ENCODE data around the gene SSR1.

Gene SSR1

DNA sequence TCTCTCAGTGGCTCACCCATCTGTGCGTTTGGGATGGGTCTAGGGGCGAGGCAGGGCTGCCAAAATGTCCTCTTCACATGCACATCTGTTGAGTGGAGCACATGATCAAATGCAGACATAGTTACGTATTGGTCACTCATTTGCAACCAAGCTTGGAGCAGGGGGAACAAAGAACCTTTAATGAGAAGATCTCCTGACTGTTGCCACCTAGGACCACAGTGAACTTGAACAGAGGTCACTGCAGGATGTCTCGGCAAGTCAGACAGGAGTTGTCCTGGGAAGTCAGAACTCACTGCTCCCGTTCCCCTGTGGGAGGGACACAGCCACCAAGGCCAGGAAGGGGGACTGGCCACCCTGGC is 73.4 kb downstream of the SSR1 start:
- DNase-seq (ENCODE audit: low read depth): no peak

DNA sequence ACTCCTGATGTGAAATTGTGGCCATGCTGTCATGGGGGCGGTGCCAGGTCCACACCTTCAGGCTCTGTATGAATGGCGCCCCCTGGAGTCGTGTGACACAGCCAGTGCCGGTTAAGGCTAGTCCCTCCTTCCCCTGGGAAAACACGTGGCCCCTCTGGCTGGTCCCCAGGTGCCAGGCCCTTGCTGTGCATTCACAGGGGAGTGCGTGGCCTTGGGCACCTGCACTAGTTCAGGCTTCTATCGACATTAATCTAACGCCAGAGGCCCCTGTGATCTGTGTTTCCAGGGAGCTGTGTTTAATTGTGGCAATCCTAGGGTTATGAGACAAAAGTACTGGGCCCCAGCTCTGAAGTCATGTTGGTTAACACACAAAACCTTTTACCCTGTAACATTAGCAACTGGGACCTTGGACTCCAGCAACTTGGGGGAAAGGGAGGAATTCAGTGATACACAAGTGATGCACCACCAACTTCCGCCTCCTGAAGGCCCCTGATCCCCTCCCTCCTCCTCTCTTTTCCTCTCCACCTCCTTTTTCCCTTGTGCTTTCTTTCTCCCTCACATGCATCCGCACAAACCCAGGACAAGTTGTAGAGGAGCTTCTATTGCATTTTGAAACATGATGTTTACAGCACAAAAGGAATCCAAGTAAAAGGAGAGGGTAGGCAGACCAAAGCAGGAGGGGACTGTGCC is 74.0 kb downstream of the SSR1 start:
- DNase-seq (ENCODE audit: low read depth): no peak

DNA sequence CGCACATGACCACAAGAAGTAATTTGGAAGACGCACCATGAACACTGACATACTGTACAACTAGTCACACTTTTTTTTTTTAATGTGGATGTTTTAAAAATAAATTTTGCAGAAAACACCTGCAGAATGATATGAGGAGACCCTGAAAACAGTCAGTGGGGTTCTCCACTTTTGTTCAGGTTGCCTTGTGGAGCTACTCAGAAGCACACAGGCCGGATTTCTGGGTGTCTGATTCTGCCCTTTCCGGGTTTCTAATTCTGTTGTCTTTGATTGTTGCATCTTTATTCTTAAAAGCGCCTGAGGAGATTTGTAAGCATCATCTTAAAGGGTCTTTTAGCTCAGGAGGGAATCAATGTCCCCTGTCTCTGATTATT is 74.5 kb downstream of the SSR1 start:
- no peak for DNase-seq (ENCODE audit: low read depth)

DNA sequence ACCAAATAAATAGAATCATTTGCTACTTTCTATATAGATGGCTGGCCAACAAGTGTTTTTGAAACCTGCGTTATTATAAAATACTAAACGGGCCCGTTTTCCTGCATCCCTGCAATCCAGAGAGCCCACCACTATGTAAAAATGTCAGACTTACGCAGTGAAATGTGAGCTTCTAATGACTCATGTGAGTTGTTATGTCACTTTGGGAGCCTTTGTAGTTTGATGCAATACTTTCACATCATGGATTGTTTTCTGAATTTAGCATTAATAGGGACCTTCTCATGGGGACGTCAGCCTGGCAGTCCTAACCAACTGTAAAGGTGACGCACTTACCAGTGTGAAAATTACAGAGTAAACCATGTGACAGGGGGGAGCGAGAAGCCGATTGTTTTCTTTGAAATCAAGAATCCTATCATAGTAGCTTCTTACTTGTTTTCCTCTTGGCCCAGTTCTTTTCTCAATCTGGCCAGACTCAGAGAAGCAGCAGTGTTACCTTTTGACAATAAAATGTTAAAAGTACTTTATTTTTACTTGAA is 75.3 kb downstream of the SSR1 start:
- DNase-seq (ENCODE audit: low read depth): no peak

DNA sequence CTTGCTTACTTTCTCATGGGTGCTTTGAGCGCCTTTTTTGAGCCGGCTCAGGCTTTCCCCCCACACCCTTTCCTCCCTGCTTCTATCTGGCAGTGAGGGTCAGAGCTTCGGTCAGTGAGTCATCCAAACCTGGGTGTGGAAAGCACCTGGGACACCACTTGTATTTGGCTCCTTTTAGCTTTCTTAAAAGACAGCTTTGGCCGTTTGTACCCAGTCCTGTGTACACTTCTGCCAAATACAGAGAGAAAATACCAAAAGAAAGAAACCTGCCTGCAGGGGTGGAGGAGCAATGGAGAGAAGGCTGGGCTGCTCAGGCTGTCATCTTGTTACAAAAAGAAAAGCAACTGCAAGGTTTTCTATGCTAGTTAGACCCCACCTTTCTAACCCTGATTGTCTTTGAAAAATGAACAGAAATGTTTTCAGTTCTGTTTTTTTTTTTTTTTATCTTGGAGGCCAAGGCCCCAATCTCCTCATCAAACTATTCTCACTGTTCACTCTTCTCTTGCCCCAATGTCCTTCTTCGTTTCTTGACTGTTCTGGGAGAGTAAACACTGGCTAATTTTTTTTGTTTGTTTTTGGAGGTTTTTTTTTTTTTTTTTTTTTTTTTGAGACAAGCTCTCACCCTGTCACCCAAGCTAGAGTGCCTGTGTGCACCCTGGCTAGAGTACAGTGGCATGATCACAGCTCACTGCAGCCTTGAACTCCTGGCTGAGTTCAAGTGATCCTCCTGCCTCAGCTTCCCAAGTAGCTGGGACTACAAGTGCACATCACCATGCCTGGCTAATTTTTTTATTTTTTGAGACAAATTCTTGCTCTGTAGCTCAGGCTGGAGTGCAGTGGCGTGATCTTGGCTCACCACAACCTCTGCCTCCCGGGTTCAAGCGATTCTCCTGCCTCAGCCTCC is 76.4 kb downstream of the SSR1 start:
- DNase-seq (ENCODE audit: low read depth): no peak

DNA sequence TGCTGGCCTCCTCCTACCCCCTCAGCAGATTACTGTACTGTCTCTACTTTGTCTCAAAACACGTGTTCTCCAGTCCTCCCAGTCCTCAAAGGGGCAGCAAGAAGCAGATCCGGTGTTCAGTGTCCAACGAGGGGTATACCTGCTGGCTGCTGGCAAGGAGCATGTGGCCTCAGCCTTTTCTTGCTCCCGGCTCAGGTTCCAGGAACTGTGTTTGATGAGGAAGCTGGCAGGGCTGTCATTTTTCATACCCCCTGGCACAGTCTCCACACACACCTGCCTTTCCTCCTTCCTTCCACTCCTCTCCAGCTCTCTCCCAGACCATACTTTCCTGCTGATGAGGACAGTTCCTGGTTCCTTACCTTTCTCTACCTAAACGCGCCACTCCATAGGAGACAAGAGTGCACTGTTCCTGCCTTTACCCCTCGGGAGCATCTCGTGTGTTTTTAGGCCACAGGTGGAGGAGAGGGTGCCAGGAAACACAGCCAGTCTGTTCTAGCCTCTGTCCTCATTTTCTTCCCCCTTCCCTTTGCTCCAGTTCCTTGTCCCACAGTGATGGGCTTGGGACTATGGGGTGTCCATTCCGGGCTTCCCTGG is 77.2 kb downstream of the SSR1 start:
- DNase-seq (ENCODE audit: low read depth): no peak

DNA sequence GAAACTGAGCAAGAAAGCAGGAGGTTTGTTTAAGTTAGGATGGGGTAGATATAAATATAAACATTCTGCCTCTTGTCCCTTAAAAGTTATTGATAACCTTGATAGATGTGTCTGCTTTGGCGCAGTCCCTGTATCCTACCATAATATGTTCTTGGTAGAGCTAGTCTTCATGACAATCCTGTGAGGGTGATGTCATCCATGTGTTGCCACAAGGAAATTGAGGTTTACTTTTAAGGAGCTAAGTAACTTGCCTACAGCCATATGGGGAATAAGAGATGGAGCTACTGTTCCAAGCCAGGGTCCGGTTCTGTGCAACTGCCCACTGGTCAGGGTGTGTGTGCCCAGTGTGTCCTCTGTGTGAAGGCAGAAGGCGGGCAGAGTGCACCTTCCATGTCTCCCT is 78.5 kb downstream of the SSR1 start:
- no peak for DNase-seq (ENCODE audit: low read depth)

DNA sequence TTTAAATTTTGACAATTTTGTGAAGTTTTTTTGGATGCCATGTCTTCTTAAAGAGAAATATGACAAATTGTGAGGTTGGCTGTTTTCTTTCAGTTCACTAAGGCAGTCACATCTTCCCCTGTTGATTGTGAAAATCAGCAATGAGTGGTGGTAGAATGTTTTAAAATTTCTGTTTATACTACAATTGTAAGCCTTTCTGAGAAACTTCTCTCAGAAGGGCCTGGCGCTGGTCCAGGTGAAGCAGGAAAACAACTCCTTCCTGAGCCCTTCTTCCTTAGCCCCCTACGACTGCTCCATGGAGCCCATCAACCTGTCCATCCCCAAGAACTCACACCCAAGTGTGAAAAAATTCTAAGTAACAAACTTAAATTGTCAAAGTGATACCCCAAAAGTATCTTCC is 80.6 kb downstream of the SSR1 start:
- DNase-seq (ENCODE audit: low read depth): no peak

DNA sequence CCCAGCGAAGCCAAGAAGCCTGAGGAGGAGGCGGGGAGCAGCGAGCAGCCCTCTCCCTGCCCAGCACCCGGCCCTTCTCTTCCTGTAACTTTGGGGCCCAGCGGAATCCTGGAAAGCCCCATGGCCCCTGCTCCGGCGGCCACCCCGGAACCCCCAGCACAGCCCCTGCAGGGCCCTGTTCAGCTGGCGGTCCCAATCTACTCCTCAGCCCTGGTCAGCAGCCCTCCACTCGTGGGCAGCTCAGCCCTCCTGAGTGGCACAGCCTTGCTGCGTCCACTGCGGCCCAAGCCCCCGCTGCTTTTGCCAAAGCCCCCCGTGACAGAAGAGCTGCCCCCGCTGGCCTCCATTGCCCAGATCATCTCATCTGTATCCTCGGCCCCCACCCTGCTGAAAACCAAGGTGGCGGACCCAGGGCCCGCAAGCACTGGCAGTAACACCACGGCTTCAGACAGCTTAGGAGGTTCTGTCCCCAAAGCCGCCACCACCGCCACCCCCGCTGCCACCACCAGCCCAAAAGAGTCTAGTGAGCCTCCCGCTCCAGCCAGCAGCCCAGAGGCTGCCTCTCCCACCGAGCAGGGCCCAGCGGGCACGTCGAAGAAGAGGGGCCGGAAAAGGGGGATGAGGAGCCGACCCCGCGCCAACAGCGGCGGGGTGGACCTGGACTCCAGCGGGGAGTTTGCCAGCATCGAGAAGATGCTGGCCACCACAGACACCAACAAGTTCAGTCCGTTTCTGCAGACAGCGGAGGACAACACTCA is 81.9 kb downstream of the SSR1 start:
- DNase-seq (ENCODE audit: low read depth): no peak

DNA sequence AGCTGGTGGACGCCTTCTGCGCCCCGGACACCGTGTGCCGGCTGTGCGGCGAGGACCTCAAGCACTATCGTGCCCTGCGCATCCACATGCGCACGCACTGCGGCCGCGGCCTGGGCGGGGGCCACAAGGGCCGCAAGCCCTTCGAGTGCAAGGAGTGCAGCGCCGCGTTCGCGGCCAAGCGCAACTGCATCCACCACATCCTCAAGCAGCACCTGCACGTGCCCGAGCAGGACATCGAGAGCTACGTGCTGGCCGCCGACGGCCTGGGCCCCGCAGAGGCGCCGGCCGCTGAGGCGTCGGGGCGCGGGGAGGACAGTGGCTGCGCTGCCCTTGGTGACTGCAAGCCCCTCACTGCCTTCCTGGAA is 82.7 kb downstream of the SSR1 start:
- no peak for DNase-seq (ENCODE audit: low read depth)

DNA sequence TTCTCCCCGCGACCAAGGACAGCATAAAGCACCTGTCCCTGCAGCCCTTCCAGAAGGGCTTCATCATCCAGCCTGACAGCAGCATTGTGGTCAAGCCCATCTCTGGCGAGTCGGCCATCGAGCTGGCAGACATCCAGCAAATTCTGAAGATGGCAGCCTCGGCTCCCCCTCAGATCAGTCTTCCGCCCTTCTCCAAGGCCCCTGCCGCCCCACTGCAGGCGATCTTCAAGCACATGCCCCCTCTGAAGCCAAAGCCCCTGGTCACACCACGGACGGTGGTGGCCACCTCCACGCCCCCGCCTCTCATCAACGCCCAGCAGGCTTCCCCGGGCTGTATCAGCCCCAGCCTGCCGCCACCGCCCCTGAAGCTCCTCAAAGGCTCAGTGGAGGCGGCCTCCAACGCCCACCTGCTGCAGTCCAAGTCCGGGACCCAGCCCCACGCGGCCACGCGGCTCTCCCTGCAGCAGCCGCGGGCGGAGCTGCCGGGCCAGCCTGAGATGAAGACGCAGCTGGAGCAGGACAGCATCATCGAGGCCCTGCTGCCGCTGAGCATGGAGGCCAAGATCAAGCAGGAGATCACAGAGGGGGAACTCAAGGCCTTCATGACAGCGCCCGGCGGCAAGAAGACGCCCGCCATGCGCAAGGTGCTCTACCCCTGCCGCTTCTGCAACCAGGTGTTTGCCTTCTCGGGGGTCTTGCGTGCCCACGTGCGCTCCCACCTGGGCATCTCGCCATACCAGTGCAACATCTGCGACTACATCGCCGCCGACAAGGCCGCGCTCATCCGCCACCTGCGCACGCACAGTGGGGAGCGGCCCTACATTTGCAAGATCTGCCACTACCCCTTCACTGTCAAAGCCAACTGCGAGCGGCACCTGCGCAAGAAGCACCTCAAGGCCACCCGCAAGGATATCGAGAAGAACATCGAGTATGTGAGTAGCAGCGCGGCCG is 83.3 kb downstream of the SSR1 start:
- DNase-seq (ENCODE audit: low read depth): no peak

DNA sequence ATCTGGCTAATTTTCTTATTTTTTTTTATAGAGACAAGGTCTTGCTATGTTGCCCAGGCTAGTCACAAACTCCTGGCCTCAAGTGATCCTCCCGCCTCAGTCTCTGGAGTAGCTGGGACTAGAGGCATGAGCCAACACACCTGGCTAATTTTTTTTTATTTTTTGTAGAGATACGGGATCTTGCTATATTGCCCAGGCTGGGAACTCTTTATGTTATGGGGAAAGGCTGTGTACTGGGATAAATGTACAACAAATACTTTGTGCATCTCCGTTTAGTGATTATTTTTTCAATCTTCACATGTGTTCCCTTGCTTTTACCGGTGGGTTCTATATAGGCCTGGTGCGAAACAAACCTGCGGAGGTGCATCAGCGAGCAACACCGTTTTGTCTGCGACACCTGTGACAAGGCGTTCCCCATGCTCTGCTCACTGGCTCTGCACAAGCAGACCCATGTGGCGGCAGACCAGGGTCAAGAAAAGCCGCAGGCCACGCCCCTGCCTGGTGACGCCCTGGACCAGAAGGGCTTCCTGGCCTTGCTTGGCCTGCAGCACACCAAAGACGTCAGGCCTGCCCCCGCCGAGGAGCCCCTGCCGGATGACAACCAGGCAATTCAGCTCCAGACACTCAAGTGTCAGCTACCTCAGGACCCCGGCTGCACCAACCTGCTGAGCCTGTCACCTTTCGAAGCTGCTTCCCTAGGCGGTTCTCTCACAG is 84.2 kb downstream of the SSR1 start:
- DNase-seq (ENCODE audit: low read depth): no peak

DNA sequence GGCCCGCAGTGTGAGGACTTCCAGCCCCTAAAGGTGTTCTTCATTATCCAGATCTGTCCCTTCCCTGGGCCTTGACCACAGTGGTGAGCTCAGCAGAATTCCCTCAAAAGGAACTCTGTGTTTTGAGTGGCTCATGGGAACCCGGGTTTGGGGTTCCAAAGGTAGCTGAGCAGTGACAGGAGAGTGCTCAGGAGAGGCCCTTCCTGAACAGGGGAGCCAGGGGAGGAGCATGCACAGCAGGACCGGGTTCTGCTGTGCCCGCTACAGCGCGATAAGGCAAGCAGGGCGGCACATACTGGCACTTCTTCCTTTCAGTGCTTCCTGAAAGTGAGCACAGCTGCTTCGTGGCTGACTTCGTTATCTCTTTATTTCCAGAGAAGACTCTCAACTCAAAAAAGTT is 88.3 kb downstream of the SSR1 start:
- no peak for DNase-seq (ENCODE audit: low read depth)

DNA sequence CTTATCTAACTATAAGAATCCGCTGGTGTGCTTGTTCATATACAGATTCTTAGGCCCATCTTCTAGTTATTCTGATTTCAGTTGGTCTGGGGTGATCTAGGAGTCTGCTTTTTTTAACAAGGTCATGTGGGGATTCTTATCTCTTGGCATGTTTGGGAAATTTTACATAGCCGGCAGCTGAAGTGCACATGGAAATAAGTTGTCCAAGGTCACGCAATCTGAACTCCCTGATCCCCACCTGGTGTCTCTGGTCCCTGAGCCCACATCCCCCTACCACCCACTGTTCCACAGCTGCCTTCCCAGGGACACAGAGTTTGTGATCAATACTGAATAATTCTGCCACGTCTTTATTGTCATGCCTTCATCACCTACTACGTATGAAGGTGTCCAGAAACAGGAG is 90.8 kb downstream of the SSR1 start:
- no peak for DNase-seq (ENCODE audit: low read depth)

DNA sequence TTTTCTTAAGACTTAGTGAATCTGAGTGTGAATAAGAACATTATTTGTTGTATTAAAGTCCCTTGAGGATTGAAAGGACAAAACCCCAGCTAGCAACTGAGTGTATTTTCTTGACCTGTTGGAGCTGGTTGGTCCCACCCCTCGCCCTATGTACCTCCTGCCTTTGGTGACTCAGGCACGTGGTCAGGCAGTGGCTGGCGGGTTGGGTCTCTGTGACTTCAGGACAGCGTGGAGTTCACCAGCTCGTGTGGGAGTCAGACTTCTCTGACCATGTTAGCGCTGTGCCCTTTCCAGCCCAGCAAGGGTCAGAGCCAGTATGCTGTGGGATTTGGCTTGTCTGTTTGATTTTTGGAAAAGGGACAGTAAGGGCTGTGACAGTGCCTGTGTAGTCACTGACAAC is 93.7 kb downstream of the SSR1 start:
- peak; percentile 50 for DNase-seq (ENCODE audit: low read depth)

DNA sequence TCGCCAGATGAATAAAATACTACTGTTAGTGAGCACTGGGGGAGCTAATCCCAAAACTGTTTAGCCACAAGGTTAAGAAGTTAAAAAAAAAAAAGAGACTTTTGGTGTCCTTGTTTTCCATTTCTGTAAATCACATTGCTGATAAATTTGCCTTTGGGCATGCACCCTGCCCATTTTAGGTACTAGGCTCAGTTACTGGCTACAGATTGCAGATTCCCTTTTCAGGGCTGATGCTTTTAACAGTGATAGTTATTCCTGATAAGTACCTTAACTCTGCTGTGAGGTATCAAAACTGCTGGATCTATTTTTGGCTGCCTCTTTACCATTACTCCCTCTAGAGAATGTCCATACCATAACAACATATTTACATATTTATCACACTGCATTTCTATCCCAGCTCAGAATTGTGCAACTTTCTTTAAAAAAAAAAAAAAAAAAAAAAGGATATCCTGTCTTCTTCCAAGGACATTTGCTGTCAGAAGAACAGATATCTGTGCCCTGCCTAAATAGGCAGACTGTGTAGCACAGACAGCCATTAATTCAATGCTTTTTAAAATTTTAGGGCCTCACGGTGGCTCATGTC is 94.5 kb downstream of the SSR1 start:
- no peak for DNase-seq (ENCODE audit: low read depth)

Measured in stromal cell of bone marrow (primary cell).